IPS DF 4.7 (cell line): ENCODE measurements around the gene MAP1LC3B2.

Experiments
- DNase-seq: peaks from one replicate; pipeline ENCODE4 v3.0.0-alpha.2; 2013; ENCODE audit warnings: low spot score; ENCODE audit errors: extremely low read depth

The MAP1LC3B2 gene

DNA sequence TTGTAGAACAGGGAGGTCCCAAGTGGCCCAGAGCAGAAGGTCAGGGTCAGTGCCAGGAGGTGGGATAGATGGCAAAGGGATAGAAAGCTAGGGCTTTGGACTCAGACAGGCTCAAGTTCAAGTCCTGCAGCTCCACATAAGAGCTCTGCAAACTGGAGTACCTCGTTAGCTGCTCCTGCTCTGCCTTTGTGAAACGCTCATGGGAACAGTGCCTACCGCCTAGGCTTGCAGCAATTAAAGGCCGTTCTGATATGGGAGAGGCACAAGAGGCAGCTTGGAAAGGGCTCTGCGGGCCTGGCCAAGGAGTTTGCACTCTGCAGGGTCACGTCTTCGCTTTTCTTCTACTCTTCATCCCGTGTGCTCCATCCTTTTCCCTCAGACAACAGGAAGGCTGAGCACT, 54.1 kb downstream of the MAP1LC3B2 start:
- DNase-seq: no peak

- DNase-seq: no peak
These were observed 55.2 kb downstream of the MAP1LC3B2 start for GRCh38 chr12:116614194-116614915.

DNA sequence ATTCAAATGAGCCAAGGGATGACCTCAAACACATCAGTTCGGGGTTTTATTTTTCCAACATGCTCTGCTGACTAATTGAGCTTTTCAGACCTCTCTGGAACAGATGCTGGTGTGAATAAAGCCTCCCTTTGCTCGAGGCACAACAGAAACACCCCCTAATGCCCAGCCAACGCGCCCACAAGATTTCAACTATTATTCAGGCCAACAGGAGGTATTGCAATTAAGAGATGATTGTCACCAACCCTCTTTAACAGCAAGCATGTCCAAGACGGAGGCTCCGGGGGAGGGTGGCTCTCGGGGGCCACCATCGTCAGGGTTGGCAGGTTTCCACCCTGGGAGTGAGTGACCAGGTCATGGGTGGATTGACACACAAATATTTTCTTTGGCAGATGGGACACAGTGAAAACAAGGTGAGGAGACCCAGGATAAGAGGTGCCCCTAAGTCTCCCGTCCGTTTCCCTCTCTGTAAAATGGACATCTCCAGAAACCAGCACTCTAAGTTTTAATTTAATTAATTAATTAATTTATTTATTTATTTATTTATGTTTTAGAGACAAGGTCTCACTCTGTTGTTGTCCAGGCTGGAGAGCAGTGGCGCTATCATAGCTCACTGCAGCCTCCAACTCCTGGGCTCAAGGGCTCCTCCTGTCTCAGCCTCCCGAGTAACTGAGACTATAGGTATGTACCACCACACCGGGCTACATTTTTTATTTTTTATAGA, 56.1 kb downstream of the MAP1LC3B2 start:
- no peak for DNase-seq

- DNase-seq: no peak
These were observed 57.5 kb downstream of the MAP1LC3B2 start for GRCh38 chr12:116616536-116617248.

DNA sequence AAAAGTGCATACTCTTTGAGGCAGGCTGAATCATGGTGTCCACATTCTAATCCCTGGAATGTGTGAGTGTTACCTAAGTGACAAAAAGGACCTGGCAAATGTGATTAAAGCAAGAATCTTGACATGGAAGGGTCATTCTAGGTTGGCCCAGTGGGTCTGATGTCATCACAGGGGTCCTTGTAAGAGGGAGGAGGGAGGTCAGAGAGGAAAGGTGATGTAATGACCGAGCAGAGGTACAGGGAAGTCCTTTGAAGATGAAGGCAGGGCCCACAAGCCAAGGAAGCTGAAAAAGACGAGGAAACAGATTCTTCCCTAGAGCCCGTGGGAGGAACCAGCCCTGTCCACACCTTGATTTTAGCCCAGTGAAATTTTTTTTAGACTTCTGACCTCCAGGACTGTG, 60.1 kb downstream of the MAP1LC3B2 start:
- DNase-seq: no peak

GRCh38 chr12:116620124-116620491, 60.9 kb downstream of the MAP1LC3B2 start:
- no peak for DNase-seq

- no peak for DNase-seq
These were observed 61.5 kb downstream of the MAP1LC3B2 start for GRCh38 chr12:116620492-116621191.

DNA sequence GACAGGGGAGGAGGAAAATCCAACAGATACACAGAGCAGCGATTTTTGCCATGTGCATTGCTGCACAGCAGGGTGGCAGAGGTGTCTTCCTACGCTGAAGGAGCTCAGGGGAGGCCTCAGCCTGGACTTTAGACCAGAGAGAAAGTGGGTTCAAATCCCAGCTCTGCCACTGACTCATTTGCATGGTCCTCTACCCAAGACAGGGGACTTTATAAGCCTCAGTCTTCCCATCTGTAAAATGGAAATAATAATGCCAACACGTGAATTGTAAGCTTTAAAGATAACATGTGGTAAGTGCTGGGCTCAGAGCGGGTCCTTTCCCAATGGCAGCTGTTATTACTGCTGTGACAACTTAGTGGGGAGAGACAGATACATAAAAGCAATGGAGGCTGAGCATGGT, 62.0 kb downstream of the MAP1LC3B2 start:
- no peak for DNase-seq

- DNase-seq: no peak
These were observed 65.3 kb downstream of the MAP1LC3B2 start for GRCh38 chr12:116624516-116624915.

DNA sequence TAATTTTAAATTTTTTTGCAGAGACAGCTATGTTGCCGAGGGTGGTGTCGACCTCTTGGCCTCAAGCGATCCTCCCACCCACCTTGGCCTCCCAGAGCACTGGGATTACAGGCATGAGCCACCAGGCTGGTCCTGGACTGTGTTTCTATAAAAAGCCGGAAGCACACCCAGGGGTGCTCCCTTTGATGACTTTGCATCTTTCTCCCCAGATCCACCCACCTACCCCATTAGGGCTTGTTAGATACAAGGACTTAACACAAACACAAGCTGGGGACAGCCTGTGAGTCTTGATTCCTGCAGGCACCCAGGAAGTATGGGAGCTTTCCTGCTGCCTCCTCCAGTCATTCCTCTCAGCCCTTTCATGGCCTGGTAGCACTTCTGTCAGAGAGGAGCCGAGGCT, 67.0 kb downstream of the MAP1LC3B2 start:
- DNase-seq: no peak
